IgD-negative memory B cell (primary cell): ENCODE results near the gene MYMK. TPM values are rescaled to one million over a fixed set of nuclear protein-coding genes. Genes with fewer than 3 reads are reported as not detected.
A peak's percentile ranks its signal among the peaks of the same experiment; 100 is the strongest.

Experiments
- H3K27ac Mint-ChIP-seq, 3 donors: one replicate each; pipeline ENCODE4 v1.8.0; 2020 to 2022; ENCODE audit warnings: mild to moderate bottlenecking in 3 of 3, mixed read lengths in 3 of 3, moderate library complexity in 1 of 3
- H3K27me3 Mint-ChIP-seq: one replicate; pipeline ENCODE4 v1.8.0; 2021; ENCODE audit warnings: mixed read lengths
- H3K36me3 Mint-ChIP-seq: one replicate; pipeline ENCODE4 v1.8.0; 2020; ENCODE audit warnings: mild to moderate bottlenecking, mixed read lengths
- H3K4me1 Mint-ChIP-seq, 3 donors: one replicate each; pipeline ENCODE4 v1.8.0; 2020 to 2022; ENCODE audit warnings: mixed read lengths in 3 of 3, mild to moderate bottlenecking in 1 of 3
- H3K4me3 Mint-ChIP-seq, 4 donors: one replicate each; pipeline ENCODE4 v1.8.0; 2020 to 2022; ENCODE audit warnings: mild to moderate bottlenecking in 4 of 4, mixed read lengths in 4 of 4, moderate library complexity in 3 of 4
- H3K9me3 Mint-ChIP-seq, 3 donors: one replicate each; pipeline ENCODE4 v1.8.0; 2020 to 2021; ENCODE audit warnings: mixed read lengths in 3 of 3, mild to moderate bottlenecking in 1 of 3
- polyA plus RNA-seq: library from polyadenylated mRNA; unstranded; fragments of 300-500 nt; fragmentation: Illumina TruSeq; gene quantifications from one replicate; pipeline ENCODE4 v1.2.3, GENCODE V29; 2021

MYMK gene
- polyA plus RNA-seq, 1 donor from 2014 or later, result not detected

DNA sequence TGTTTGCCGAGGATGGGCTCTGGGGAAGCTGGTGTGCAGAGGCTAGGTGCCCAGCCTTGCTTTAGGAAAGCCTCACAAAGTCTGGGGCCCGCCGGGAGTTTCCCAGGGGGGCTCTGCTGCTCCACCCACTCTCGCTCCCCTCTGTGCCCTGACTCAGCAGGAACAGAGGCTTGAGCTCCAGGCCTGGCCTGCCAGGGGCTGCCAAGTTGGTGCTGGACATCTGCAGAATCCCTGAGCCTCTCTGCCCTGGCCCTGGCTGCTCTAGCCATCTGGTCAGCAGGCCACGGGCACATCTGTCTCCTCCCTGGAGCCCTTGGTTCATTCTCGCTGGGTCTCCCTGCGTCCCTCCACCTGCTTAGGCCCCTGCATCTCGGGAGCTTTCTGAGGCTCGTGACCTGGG is 9.1 kb upstream of the MYMK start:
- H3K27me3 Mint-ChIP-seq, result peaks cover 30% of the 10 kb centered on the region
- H3K36me3 Mint-ChIP-seq, result no peaks in the 10 kb centered on the region
- no peaks in the 10 kb centered on the region for H3K9me3 Mint-ChIP-seq
- H3K27ac Mint-ChIP-seq, result no peak overlapping the region
- no peak overlapping the region for H3K4me3 Mint-ChIP-seq
- peaks cover 0 to 2% (median 0%) of the 10 kb centered on the region in 3 donors for H3K4me1 Mint-ChIP-seq

DNA sequence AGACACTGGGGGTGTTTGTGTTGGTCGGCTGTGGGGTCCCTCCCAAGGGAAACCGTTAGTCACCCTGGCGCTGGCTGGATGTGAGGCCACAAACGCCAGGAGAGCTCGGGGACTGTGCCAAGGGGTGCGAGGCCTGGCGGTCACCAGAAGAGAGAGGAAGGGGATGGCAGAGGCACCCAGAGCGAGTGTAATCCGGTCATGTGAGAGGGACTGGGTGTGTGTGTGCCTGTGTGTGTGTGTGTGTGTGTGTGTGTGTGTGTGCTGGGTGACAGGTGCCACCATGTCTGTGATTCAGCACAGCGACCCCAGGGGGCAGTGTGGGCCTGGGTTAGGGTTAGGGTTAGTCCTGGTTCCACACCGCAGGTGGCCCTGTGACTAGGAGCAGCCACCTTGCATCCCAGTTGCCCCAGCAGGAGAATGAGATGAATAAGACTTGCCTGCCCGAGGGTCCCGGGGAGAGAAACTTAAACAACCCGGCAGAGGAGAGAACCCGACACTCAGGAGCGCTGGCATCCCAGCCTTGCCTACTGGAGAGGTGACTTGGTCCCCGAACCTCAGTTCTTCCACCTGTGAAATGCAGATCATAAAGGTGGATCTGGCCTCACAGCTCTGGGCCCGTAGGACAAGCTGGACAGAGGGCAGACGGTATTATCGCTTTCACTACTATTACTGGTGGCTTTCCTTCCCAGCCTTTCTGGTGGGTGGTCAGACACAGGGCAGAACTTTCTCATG is 8.3 kb upstream of the MYMK start:
- Mint-ChIP-seq H3K4me3 (peak overlapping the region in 1 of 4 donors; percentile 74), H3K27me3 (peaks cover 31% of the 10 kb centered on the region), H3K27ac (peak overlapping the region in 1 of 3 donors; percentile 81), H3K9me3 (no peaks in the 10 kb centered on the region), H3K36me3 (no peaks in the 10 kb centered on the region), H3K4me1 (peaks cover 0 to 2% (median 1%) of the 10 kb centered on the region in 3 donors)

DNA sequence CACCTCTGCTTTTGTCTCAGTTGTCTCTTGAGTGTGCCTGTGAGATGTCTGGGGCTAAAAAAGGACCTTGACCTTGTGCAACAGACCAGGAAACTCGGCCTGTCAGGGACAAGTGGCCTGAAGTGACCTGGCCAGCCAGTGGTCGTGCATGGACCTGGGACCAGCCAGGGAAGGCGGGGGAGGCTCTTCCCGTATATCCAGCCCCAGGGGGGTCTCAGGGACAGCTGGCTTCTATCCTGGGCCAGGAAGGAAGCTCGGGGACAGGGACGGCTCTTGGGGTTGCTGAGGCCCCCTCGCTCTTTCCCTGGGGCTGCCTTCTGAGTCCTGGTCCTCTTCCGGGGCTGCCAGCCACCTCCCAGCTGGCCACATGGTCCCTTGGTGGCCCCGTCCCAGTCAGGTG is 6.5 kb upstream of the MYMK start:
- Mint-ChIP-seq H3K27me3 (peaks cover 36% of the 10 kb centered on the region), H3K9me3 (no peaks in the 10 kb centered on the region), H3K36me3 (no peaks in the 10 kb centered on the region), H3K27ac (no peak overlapping the region), H3K4me1 (peaks cover 0 to 4% (median 2%) of the 10 kb centered on the region in 3 donors), H3K4me3 (no peak overlapping the region)

DNA sequence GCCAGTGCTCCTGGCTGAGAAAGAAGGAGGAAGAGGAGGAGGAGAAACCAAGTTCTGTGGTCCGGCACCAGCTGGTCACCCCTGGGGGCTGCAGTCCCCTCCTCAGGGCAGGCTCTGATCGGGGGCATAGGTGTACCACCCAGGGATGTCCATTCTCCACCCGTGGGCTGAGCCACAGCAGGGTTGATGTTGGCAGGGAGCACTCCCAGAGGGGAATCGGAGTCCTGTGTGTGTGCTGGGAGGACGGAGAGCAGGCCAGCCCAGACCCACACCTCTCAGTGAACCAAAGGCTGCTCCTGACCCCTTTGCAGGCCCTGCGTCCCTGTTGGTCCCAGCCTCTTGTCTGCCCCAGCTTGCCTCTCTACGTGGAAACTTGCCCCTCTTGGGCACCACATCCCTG is 5.1 kb upstream of the MYMK start:
- H3K9me3 Mint-ChIP-seq, result no peaks in the 10 kb centered on the region
- H3K27ac Mint-ChIP-seq, result no peak overlapping the region
- peaks cover 0 to 4% (median 2%) of the 10 kb centered on the region in 3 donors for H3K4me1 Mint-ChIP-seq
- H3K36me3 Mint-ChIP-seq, result no peaks in the 10 kb centered on the region
- H3K4me3 Mint-ChIP-seq, result no peak overlapping the region
- peaks cover 30% of the 10 kb centered on the region for H3K27me3 Mint-ChIP-seq

DNA sequence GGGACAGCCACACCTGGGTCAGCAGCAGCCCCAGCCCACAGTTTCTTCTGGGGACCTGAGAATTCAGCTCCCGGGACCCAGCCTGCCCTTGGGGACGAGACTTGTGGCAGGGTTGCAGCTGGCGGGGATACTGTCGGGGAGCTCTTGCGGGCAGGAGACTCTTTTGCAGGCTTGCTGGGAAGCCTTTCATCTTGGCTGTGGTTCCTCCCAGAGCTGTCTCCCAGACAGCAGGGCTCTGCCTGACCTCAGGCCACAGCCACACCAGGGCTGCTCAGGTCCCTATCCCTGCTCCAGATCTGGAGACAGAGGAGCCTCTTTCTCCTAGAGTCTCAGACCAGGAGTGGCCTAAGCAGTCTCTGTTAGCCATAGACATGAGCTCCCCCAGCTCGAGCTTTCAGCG is 4.7 kb upstream of the MYMK start:
- peaks cover 0 to 4% (median 2%) of the 10 kb centered on the region in 3 donors for H3K4me1 Mint-ChIP-seq
- H3K27me3 Mint-ChIP-seq, result peaks cover 30% of the 10 kb centered on the region
- H3K4me3 Mint-ChIP-seq, result no peak overlapping the region
- no peaks in the 10 kb centered on the region for H3K9me3 Mint-ChIP-seq
- no peaks in the 10 kb centered on the region for H3K36me3 Mint-ChIP-seq
- no peak overlapping the region for H3K27ac Mint-ChIP-seq

DNA sequence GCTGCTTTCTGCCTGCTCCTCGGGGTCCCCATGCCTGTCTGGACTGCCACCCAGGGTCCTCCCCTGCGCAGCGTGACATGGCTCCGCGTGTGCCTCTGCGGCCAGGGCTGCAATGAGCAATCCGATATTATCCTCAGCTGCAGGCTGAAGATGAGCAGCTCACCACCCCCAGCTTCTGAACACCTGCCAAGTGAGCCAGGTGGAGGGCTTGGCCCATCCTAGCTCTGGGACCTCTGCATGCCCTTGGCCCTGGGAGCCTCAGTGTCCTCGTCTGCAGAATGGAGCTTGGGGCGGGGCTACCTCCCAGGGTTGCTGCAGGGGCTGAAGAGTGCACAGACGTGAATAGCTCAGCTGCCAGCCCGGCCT is 4.1 kb upstream of the MYMK start:
- Mint-ChIP-seq H3K27ac (no peak overlapping the region), H3K4me1 (peaks cover 0 to 4% (median 2%) of the 10 kb centered on the region in 3 donors), H3K4me3 (no peak overlapping the region), H3K36me3 (no peaks in the 10 kb centered on the region), H3K9me3 (no peaks in the 10 kb centered on the region), H3K27me3 (peaks cover 29% of the 10 kb centered on the region)

DNA sequence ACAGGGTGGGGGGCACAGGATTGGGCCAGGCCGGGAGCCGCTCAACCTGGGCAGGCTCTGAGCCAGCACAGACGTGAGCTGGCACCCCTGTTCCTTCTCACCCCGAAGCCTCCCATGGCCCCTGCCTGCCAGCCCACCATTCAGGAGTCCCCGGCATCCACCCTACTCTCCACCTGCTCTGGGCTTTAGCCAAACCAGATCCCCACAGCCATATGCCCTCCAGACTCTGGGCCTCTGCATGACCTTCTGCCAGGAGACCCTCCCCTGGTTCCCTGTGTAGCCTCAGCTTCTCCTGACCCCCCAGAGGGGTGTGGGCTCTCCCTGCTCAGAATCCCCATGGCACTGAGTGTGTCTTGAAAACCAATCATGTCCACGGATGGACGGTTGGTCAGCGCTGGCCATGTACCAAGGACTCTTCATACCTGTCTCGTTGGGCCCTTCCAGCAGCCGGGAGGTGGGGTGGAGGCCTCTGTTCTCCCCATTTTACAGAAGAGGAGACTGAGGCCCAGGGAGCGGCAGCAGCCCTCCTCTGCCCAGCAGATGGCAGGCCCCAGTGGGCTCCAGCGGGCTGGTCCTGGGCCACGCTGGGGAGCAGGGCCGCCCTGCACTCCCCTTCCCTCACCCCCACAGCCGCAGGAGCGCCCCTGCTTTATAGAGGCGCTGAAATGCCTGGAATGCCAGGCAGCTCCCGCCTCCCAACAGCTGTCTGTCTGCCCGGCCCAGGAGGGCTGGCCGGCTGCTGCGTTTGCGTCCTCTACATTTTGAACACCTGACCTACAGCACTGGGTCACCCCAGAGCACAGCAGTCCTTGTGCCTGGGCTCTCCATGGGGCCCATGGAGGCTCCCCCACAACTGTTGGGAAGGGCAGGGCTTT is 3.5 kb upstream of the MYMK start:
- Mint-ChIP-seq H3K27me3 (peaks cover 24% of the 10 kb centered on the region), H3K36me3 (no peaks in the 10 kb centered on the region), H3K27ac (no peak overlapping the region), H3K9me3 (no peaks in the 10 kb centered on the region), H3K4me1 (peaks cover 0 to 4% (median 2%) of the 10 kb centered on the region in 3 donors), H3K4me3 (no peak overlapping the region)

DNA sequence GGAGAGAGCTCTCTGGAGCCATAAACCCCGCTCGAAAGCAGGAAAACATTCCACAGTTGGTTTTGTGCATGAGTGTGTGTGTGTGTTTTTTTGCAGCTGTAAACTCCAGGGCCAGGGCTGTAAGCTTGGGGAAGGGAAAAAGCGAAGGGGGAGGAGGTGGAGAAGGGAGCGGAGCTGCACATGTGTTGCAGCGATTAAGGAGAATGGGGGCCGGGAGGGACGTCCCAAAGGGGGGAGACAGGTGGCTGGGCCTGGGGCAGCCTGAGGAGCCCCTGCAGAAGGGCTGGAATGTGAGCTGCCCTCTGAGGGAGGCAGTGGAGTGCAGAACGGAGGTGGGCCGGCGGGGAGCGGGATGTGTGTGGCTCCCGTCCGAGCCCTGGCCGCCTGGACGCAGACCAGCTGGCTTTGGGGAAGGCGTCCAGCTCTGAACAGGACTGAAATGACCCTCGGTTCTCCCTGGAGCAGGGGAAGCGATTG is 2.7 kb upstream of the MYMK start:
- Mint-ChIP-seq H3K36me3 (no peaks in the 10 kb centered on the region), H3K27me3 (peaks cover 18% of the 10 kb centered on the region), H3K4me3 (no peak overlapping the region), H3K4me1 (peaks cover 0 to 4% (median 0%) of the 10 kb centered on the region in 3 donors), H3K27ac (peak overlapping the region in 1 of 3 donors; percentile 91), H3K9me3 (no peaks in the 10 kb centered on the region)

DNA sequence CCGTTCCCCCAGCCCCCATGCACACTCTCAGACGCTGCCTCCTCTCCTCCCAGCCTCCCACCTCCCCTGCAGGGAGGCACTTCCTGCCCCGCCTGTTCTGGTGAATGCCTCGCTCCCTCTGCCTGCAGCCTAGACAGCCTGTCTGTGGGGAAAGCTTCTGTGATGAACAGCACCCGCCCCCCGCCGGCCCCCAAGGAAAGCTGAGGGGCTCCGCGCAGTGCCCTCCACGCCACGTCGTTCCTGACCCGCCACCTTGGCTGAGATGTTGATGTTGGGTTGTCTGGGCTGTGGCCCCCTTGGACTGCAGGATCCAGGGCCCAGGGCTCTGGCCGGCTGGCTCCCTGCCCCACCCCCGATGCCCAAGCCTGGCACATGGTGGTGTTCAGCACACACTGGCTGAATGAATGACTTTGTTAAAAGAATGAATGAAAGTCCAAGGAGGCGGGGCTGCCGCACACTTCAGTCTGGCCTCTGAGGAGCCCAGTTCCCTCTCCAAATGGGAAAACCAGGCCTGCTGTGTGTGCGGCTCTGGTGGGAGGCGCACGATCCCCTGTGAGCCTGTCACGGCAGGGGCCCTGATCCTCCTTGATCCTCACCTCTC is 2.1 kb upstream of the MYMK start:
- H3K27me3 Mint-ChIP-seq, result peaks cover 16% of the 10 kb centered on the region
- no peak overlapping the region for H3K4me3 Mint-ChIP-seq
- H3K4me1 Mint-ChIP-seq, result peaks cover 0 to 4% (median 0%) of the 10 kb centered on the region in 3 donors
- H3K27ac Mint-ChIP-seq, result peak overlapping the region in 1 of 3 donors; percentile 91
- H3K36me3 Mint-ChIP-seq, result no peaks in the 10 kb centered on the region
- no peaks in the 10 kb centered on the region for H3K9me3 Mint-ChIP-seq

DNA sequence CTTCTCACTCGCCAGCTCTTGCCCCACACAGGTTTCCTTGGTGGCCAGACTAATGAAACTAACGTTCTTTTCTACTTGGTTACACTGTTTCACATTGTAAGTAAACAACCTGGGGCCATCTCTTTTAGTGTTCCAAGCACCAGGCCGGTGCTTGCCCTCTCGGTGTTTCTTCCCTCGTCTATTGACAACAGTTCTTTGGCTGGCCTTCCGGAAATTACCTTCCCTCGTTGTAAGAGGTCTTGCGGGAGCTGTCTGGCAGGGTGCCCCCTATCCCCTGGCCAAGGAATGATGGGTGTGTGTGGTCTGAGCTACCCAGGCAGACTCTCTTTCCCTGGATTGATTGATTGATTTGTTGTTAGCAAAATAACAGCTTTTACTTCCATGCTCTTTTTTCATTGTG is 918 bp upstream of the MYMK start:
- Mint-ChIP-seq H3K27ac (peak overlapping the region in 1 of 3 donors; percentile 14), H3K4me3 (no peak overlapping the region), H3K4me1 (peaks cover 0 to 4% (median 0%) of the 10 kb centered on the region in 3 donors), H3K9me3 (no peaks in the 10 kb centered on the region), H3K36me3 (no peaks in the 10 kb centered on the region), H3K27me3 (peaks cover 14% of the 10 kb centered on the region)

DNA sequence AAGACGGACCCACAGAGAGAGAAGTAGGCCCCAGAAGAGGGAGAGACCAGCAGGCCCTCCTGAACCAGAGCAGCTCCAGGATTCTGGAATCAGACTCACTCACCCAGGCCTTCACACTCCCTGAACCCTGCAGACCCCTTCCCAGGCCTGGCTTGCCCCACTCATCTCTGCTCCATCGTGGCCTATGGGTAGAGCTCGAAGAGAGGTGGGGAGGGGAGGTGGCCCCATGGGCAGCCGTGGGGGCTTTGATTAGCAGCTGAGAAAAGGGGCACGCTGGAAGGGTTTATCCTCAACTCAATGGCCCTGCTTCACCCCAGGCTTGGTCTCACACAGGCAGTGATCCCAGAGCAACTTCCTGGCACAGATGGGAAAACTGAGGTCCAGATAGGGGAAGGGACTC is 613 bp downstream of the MYMK start:
- H3K4me1 Mint-ChIP-seq, result peaks cover 0 to 4% (median 0%) of the 10 kb centered on the region in 3 donors
- H3K27ac Mint-ChIP-seq, result no peak overlapping the region
- no peaks in the 10 kb centered on the region for H3K9me3 Mint-ChIP-seq
- H3K27me3 Mint-ChIP-seq, result peaks cover 7% of the 10 kb centered on the region
- H3K4me3 Mint-ChIP-seq, result no peak overlapping the region
- H3K36me3 Mint-ChIP-seq, result no peaks in the 10 kb centered on the region

DNA sequence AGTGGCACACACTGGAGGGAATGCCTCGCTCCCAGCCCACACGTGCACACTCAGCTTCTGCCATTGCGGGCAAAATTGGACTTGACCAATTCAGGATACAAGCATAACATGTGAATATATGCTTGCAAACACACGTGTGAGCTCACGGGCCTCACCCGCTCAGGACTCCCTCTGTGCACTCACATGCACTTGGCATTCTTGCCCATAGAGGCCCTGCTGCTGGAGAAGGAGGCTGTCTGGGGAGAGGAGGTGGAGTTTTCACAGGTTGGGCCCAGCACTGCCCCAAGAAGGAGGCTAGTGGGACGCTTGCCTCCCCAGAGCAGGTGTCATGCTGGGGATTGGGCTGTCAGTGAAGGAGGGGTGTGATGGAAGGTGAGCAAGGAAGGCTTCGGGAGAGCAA is 1.7 kb downstream of the MYMK start:
- Mint-ChIP-seq H3K36me3 (no peaks in the 10 kb centered on the region), H3K27ac (no peak overlapping the region), H3K27me3 (peaks cover 9% of the 10 kb centered on the region), H3K4me1 (peaks cover 0 to 3% (median 0%) of the 10 kb centered on the region in 3 donors), H3K9me3 (no peaks in the 10 kb centered on the region), H3K4me3 (no peak overlapping the region)

DNA sequence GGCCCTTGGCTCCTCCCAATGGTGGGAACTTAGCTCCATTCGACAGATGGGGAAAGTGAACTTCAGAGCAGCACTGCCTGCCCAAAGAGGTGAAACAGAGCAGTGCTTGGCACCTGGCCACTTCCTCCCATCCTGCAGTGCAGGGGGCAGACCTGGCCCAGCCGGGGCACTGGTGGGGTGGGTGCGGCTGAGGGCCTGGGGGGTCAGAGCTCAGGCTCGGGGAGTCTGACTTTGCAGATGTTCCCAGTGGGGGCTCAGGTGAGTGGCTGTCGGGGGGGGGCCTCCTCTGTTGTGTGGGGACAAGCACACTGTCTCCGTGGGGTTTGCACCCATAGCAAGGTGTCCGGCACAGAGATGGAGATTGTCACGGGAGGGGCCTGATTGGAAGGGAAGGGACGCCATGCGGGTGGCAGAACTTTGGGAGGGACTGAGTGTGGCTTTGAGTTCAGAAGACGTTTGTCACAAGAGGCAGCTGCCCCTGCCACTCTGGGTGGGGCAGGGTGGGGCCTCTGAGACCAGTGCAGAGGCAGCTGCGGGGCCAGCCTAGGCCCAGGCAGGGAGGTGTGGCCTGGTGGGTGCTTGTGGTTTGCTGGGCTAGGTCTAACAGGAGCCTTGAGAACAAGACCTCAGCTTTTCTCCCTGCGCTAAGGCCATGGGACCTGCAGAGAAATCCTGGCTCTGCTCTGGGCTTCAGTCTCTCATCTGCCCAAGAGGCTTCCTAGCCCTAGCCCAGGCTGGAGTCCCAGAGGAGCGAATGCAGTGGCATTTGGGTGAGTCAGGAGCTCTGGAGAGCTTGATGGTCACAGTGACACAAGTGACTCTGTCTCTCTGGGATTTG is 2.5 kb downstream of the MYMK start:
- Mint-ChIP-seq H3K27me3 (peaks cover 6% of the 10 kb centered on the region), H3K4me1 (peaks cover 0 to 2% (median 0%) of the 10 kb centered on the region in 3 donors)

More for the DNA sequence above, 2.5 kb downstream of the MYMK start:
- H3K27ac Mint-ChIP-seq, result no peak overlapping the region
- H3K9me3 Mint-ChIP-seq, result no peaks in the 10 kb centered on the region
- H3K4me3 Mint-ChIP-seq, result no peak overlapping the region
- no peaks in the 10 kb centered on the region for H3K36me3 Mint-ChIP-seq
